Keratinocyte (primary cell): ENCODE data around the gene TACR2. TPM values are rescaled to one million over a fixed set of nuclear protein-coding genes. Genes with fewer than 3 reads are reported as not detected.

Source experiments
- DNase-seq: peaks from one replicate; pipeline ENCODE4 v3.0.0-alpha.2; 2011; ENCODE audit warnings: low read depth, missing footprints, low spot score
- FAIRE-seq: peaks from 2 replicates; lab custom pipeline; 2011; peaks lifted over from hg19 to GRCh38; lab: Jason Lieb, UNC
- H2AFZ ChIP-seq: 2 replicates; pipeline ENCODE4 v1.6.0; 2012; ENCODE audit warnings: low read length, control low read depth, inconsistent platforms; ENCODE audit not compliant: control insufficient read depth
- H3K27ac ChIP-seq: 2 replicates; pipeline ENCODE4 v1.5.1; 2011; ENCODE audit warnings: low read length; ENCODE audit not compliant: control insufficient read depth, insufficient read depth
- H3K27me3 ChIP-seq: 3 replicates; pipeline ENCODE4 v1.6.0; 2011; ENCODE audit warnings: low read length; ENCODE audit not compliant: control insufficient read depth, insufficient read depth; ENCODE audit errors: extremely low read depth
- H3K36me3 ChIP-seq, 2 experiments: 2 replicates in 1 of 2; 3 replicates in 1 of 2; pipeline ENCODE4 v1.5.1; 2011; ENCODE audit warnings: low read length in 2 of 2, mild to moderate bottlenecking in 1 of 2; ENCODE audit not compliant: control insufficient read depth in 2 of 2, insufficient read depth in 2 of 2; ENCODE audit errors: extremely low read depth in 1 of 2
- H3K4me1 ChIP-seq: 3 replicates; pipeline ENCODE4 v1.5.1; 2011; ENCODE audit warnings: low read length; ENCODE audit not compliant: control insufficient read depth, insufficient read depth; ENCODE audit errors: extremely low read depth
- H3K4me2 ChIP-seq: 3 replicates; pipeline ENCODE4 v1.6.0; 2011; ENCODE audit warnings: low read depth, low read length; ENCODE audit not compliant: control insufficient read depth, insufficient read depth; ENCODE audit errors: extremely low read depth
- H3K4me3 ChIP-seq, 3 experiments: fragments of 200-600 bp in 1 of 3; sonication (generic) in 1 of 3; 2 replicates in 2 of 3; 3 replicates in 1 of 3; pipeline ENCODE4 v1.5.1; 2011 to 2016; ENCODE audit warnings: low read length in 3 of 3, mild to moderate bottlenecking in 3 of 3, control low read depth in 2 of 3, inconsistent platforms in 1 of 3, low read depth in 1 of 3, mixed read lengths in 1 of 3, mixed run types in 1 of 3, moderate library complexity in 1 of 3; ENCODE audit not compliant: control insufficient read depth in 2 of 3, insufficient read depth in 2 of 3; ENCODE audit errors: extremely low read depth in 1 of 3
- H3K79me2 ChIP-seq: 2 replicates; pipeline ENCODE4 v1.6.0; 2012; ENCODE audit warnings: low read length; ENCODE audit not compliant: control insufficient read depth, insufficient read depth
- H3K9ac ChIP-seq: 3 replicates; pipeline ENCODE4 v1.6.0; 2011; ENCODE audit warnings: low read length; ENCODE audit not compliant: control insufficient read depth, insufficient read depth; ENCODE audit errors: extremely low read depth
- H3K9me1 ChIP-seq: 3 replicates; pipeline ENCODE4 v1.6.0; 2011; ENCODE audit warnings: low read length; ENCODE audit not compliant: control insufficient read depth, insufficient read depth; ENCODE audit errors: extremely low read depth
- H3K9me3 ChIP-seq: 2 replicates; pipeline ENCODE4 v1.5.1; 2012; ENCODE audit warnings: low read depth, low read length; ENCODE audit not compliant: control insufficient read depth
- H4K20me1 ChIP-seq: 3 replicates; pipeline ENCODE4 v1.6.0; 2011; ENCODE audit warnings: low read length; ENCODE audit not compliant: control insufficient read depth, insufficient read depth; ENCODE audit errors: extremely low read depth
- CTCF ChIP-seq, 3 experiments: IDR thresholded peaks in 1 of 3; conservative IDR thresholded peaks in 1 of 3; optimal IDR thresholded peaks in 1 of 3; 2 replicates in 2 of 3; 3 replicates in 1 of 3; pipeline versions ENCODE3 to v1.5.1; 2011; ENCODE audit warnings: low read length in 3 of 3, mild to moderate bottlenecking in 3 of 3, moderate library complexity in 2 of 3, control low read depth in 1 of 3, inconsistent platforms in 1 of 3; ENCODE audit not compliant: insufficient read depth in 2 of 3; ENCODE audit errors: extremely low read depth in 1 of 3
- EZH2 ChIP-seq: IDR thresholded peaks from one replicate; pipeline ENCODE4 v1.6.1; 2012; ENCODE audit warnings: inconsistent platforms, mild to moderate bottlenecking, low read length, moderate library complexity
- dilution Hi-C: fragments of 300-500 bp; cut with MboI; formaldehyde crosslinking; loops from one replicate; pipeline ENCODE4 v1.7.0; 2020; ENCODE audit warnings: low sequenced_read_pairs; ENCODE audit not compliant: extremely low pct_ligation_motif_present
- polyA plus RNA-seq, 5 experiments: library from polyadenylated mRNA; depleted of rRNA in 3 of 5; stranded (reverse) in 3 of 5; stranded (forward) in 1 of 5; unstranded in 1 of 5; fragments of >200 nt; gene quantifications; 1 replicate in 1 of 5; 2 replicates in 3 of 5; 3 replicates in 1 of 5; pipeline versions ENCODE4 v1.2.1 to v1.2.3, GENCODE V29; 2011 to 2012; ENCODE audit warnings: missing spikeins in 2 of 5, low read depth in 1 of 5, low replicate concordance in 1 of 5

TACR2 gene
- polyA plus RNA-seq, 1 donor (not counting 4 experiments of a cell fraction or from before 2014, with no cell fraction given): 0.07 TPM

- peak overlapping the region; percentile 45 for H2AFZ ChIP-seq
These were observed 22.6 kb upstream of the TACR2 start for GRCh38 chr10:69439350-69439739.

GRCh38 chr10:69438536-69439349 lies 22.0 kb upstream of the TACR2 start:
- FAIRE-seq (peak; percentile 82), DNase-seq (no peak)
- TF ChIP-seq EZH2: no peak
- no peak for TF ChIP-seq CTCF (optimal IDR thresholded peaks at IDR 0.05 in 1 of 3, IDR thresholded peaks at IDR 0.05 in 1 of 3, conservative IDR thresholded peaks at IDR 0.05 in 1 of 3; ENCODE audit: extremely low read depth in 1 of 3, insufficient read depth in 2 of 3, low read length in 3 of 3)
- Histone ChIP-seq H2AFZ (peak overlapping the region; percentile 45), H3K36me3 (no peaks in the 10 kb centered on the region), H3K79me2 (no peaks in the 10 kb centered on the region), H4K20me1 (no peaks in the 10 kb centered on the region), H3K27ac (peak overlapping the region; percentile 91), H3K27me3 (no peaks in the 10 kb centered on the region), H3K9me3 (no peaks in the 10 kb centered on the region), H3K4me1 (peaks cover 35% of the 10 kb centered on the region), H3K9ac (peak overlapping the region; percentile 74), H3K4me3 (peak overlapping the region in 2 of 3 experiments; percentile 11 to 39), H3K9me1 (no peaks in the 10 kb centered on the region), H3K4me2 (peak overlapping the region; percentile 64)
- dilution Hi-C loops: no loop called here

More at GRCh38 chr10:69439350-69439739, 22.6 kb upstream of the TACR2 start:
- H3K9me1 ChIP-seq: no peaks in the 10 kb centered on the region
- H3K27ac ChIP-seq: peak overlapping the region; percentile 91
- peak overlapping the region; percentile 74 for H3K9ac ChIP-seq
- H3K9me3 ChIP-seq: no peaks in the 10 kb centered on the region
- peak overlapping the region in 2 of 3 experiments; percentile 11 to 29 for H3K4me3 ChIP-seq
- peak overlapping the region; percentile 64 for H3K4me2 ChIP-seq
- dilution Hi-C loops: no loop called here
- H3K79me2 ChIP-seq: no peaks in the 10 kb centered on the region
- H3K4me1 ChIP-seq: peaks cover 35% of the 10 kb centered on the region
- DNase-seq (no peak), FAIRE-seq (peak; percentile 83)
- no peak for TF ChIP-seq CTCF (optimal IDR thresholded peaks at IDR 0.05 in 1 of 3, IDR thresholded peaks at IDR 0.05 in 1 of 3, conservative IDR thresholded peaks at IDR 0.05 in 1 of 3; ENCODE audit: extremely low read depth in 1 of 3, insufficient read depth in 2 of 3, low read length in 3 of 3)
- no peak for TF ChIP-seq EZH2
- no peaks in the 10 kb centered on the region for H4K20me1 ChIP-seq
- H3K36me3 ChIP-seq: no peaks in the 10 kb centered on the region
- H3K27me3 ChIP-seq: no peaks in the 10 kb centered on the region
